Cortex of kidney (tissue), 1 donor: Measurements from ENCODE around the gene GLS.

Experiments used
- DNase-seq: peaks from one replicate; lab custom pipeline; 2025; lab: John Stamatoyannopoulos, UW

The GLS gene

DNA sequence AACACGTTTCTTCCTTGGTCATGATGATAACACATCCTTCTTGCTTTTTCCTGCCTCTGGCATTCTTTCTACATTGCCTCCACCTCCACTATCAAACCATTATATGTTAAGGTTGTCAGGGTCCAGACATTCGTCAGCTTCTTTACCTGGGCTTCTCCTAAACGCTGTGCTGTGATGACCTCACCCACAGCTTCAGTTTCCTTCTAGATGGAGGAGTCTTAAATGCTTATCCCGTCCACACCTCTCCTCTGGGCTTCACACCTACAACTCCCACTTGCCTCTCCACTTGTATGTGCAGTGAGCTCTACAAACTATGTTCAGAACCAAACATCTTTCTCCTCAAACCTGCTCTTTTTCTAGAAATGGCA, 134.0 kb downstream of the GLS start:
- no peak for DNase-seq
